A549 (cell line): ENCODE results near the gene MSANTD3. TPM values are rescaled to one million over a fixed set of nuclear protein-coding genes. Genes with fewer than 3 reads are reported as not detected.

Source experiments
- ATAC-seq, 2 experiments: fragments of 200-7000 bp in 1 of 2; fragments of >200 bp in 1 of 2; cut with Nextera tagmentation in 1 of 2; cut with Tn5 transposase in 1 of 2; 3 replicates each; pipeline versions ENCODE4 v1.8.0 to v1.9.1; 2018 to 2020; ENCODE audit warnings: mild to moderate bottlenecking in 1 of 2, moderate library complexity in 1 of 2
- CTCF ChIA-PET: fragments of 300-600 bp; sonication (Branson Sonifier 250); formaldehyde crosslinking; extraction: SDS; loops from one replicate; lab custom pipeline; 2021; ENCODE audit warnings: antibody characterized with exemption, inconsistent platforms; lab: Yijun Ruan, JAX
- POLR2A ChIA-PET: fragments of 350-600 bp; formaldehyde crosslinking; extraction: SDS; loops from one replicate; lab custom pipeline; 2021; ENCODE audit warnings: antibody characterized with exemption, inconsistent platforms; lab: Yijun Ruan, JAX
- DNase-seq, 2 experiments: peaks; one replicate each; pipeline versions ENCODE4 v3.0.0 to v3.0.0-alpha.2; 2011 to 2016; ENCODE audit warnings: low read depth in 1 of 2, low spot score in 1 of 2
- FAIRE-seq: peaks from 2 replicates; lab custom pipeline; 2011; peaks lifted over from hg19 to GRCh38; lab: Jason Lieb, UNC
- H3K27ac ChIP-seq, 2 experiments: fragments of >200 bp; sonication (Bioruptor Twin); formaldehyde crosslinking; 3 replicates each; pipeline ENCODE4 v1.5.1; 2016 to 2017
- H3K4me1 ChIP-seq: fragments of >200 bp; sonication (Bioruptor Twin); formaldehyde crosslinking; 3 replicates; pipeline ENCODE4 v1.6.1; 2016
- H3K4me2 ChIP-seq: fragments of >200 bp; sonication (Bioruptor Twin); formaldehyde crosslinking; 3 replicates; pipeline ENCODE4 v1.6.1; 2016
- H3K4me3 ChIP-seq: fragments of >200 bp; sonication (Bioruptor Twin); formaldehyde crosslinking; 3 replicates; pipeline ENCODE4 v1.5.1; 2016
- H3K9me3 ChIP-seq: fragments of >200 bp; sonication (Bioruptor Twin); formaldehyde crosslinking; 3 replicates; pipeline ENCODE4 v1.6.1; 2016
- BHLHE40 ChIP-seq: IDR thresholded peaks from 2 replicates; pipeline ENCODE4 v1.6.1; 2012; ENCODE audit warnings: low read depth, low read length, inconsistent platforms
- CBX8 ChIP-seq: fragments of 200-600 bp; sonication (generic); IDR thresholded peaks from 2 replicates; pipeline ENCODE4 v1.6.1; 2016
- CHD2 ChIP-seq: fragments of 150-350 bp; IDR thresholded peaks from 2 replicates; pipeline ENCODE4 v1.6.1; 2014; ENCODE audit warnings: low read length; ENCODE audit not compliant: partially characterized antibody
- E2F6 ChIP-seq: IDR thresholded peaks from 2 replicates; pipeline ENCODE4 v1.6.1; 2012; ENCODE audit warnings: low read depth, borderline replicate concordance
- EHF ChIP-seq: fragments of 250-450 bp; sonication (Bioruptor Pico); IDR thresholded peaks from 2 replicates; pipeline ENCODE4 v1.5.0; 2020; ENCODE audit warnings: mild to moderate bottlenecking
- EHMT2 ChIP-seq: fragments of 200-600 bp; sonication (generic); IDR thresholded peaks from 2 replicates; pipeline ENCODE4 v1.6.1; 2016; ENCODE audit warnings: antibody characterized with exemption, low read depth, mild to moderate bottlenecking, moderate library complexity
- ESRRA ChIP-seq: fragments of 150-350 bp; IDR thresholded peaks from 2 replicates; pipeline ENCODE4 v1.6.1; 2014; ENCODE audit warnings: mild to moderate bottlenecking, low read length, borderline replicate concordance
- FOSB ChIP-seq: fragments of 250-450 bp; sonication (Bioruptor Pico); IDR thresholded peaks from 2 replicates; pipeline ENCODE4 v1.5.0; 2020; ENCODE audit warnings: mild to moderate bottlenecking, moderate library complexity
- FOSL2 ChIP-seq, 2 experiments: fragments of 450-650 bp in 1 of 2; fragments of >200 bp in 1 of 2; sonication (Bioruptor Twin) in 1 of 2; formaldehyde crosslinking; IDR thresholded peaks; 2 replicates each; pipeline versions ENCODE4 v1.5.0 to v1.6.1; 2016 to 2020; ENCODE audit warnings: mild to moderate bottlenecking in 1 of 2, moderate library complexity in 1 of 2
- FOXS1 ChIP-seq: fragments of 250-450 bp; sonication (Bioruptor Pico); IDR thresholded peaks from 2 replicates; pipeline ENCODE4 v1.5.0; 2020; ENCODE audit warnings: mild to moderate bottlenecking, moderate library complexity
- HDAC2 ChIP-seq: fragments of 200-600 bp; sonication (generic); IDR thresholded peaks from 2 replicates; pipeline ENCODE4 v1.6.1; 2016
- HEYL ChIP-seq: fragments of 250-450 bp; sonication (Bioruptor Pico); IDR thresholded peaks from 2 replicates; pipeline ENCODE4 v1.8.0; 2021; ENCODE audit warnings: mild to moderate bottlenecking, moderate library complexity
- HOXA7 ChIP-seq: fragments of 250-450 bp; sonication (Bioruptor Pico); IDR thresholded peaks from 2 replicates; pipeline ENCODE4 v1.5.0; 2020; ENCODE audit warnings: mild to moderate bottlenecking, moderate library complexity
- JUN ChIP-seq, 2 experiments: fragments of >200 bp; sonication (Bioruptor Twin); formaldehyde crosslinking; IDR thresholded peaks; 2 replicates in 1 of 2; 3 replicates in 1 of 2; pipeline ENCODE4 v1.6.1; 2016 to 2017
- KDM1A ChIP-seq: fragments of 200-600 bp; sonication (generic); IDR thresholded peaks from 2 replicates; pipeline ENCODE4 v1.6.1; 2016; ENCODE audit warnings: low read depth, mild to moderate bottlenecking
- KDM5A ChIP-seq: fragments of 200-600 bp; sonication (generic); IDR thresholded peaks from 2 replicates; pipeline ENCODE4 v1.6.1; 2016; ENCODE audit warnings: antibody characterized with exemption, mild to moderate bottlenecking
- MAX ChIP-seq: IDR thresholded peaks from 2 replicates; pipeline ENCODE4 v1.6.1; 2012
- MAZ ChIP-seq: fragments of 150-350 bp; IDR thresholded peaks from 2 replicates; pipeline ENCODE4 v1.6.1; 2014; ENCODE audit warnings: antibody characterized with exemption, low read depth, low read length, borderline replicate concordance
- MYC ChIP-seq: IDR thresholded peaks from 2 replicates; pipeline ENCODE4 v1.6.1; 2012; ENCODE audit warnings: mild to moderate bottlenecking, inconsistent platforms, low read length, improper control_type of control experiment, borderline replicate concordance
- POLR2AphosphoS2 ChIP-seq: conservative IDR thresholded peaks from 2 replicates; pipeline ENCODE4 v1.6.1; 2012; ENCODE audit warnings: low read length, improper control_type of control experiment, inconsistent platforms
- RAD21 ChIP-seq, 2 experiments: fragments of >200 bp in 1 of 2; sonication (Bioruptor Twin) in 1 of 2; formaldehyde crosslinking in 1 of 2; IDR thresholded peaks in 1 of 2; conservative IDR thresholded peaks in 1 of 2; 2 replicates in 1 of 2; 3 replicates in 1 of 2; pipeline ENCODE4 v1.6.1; 2012 to 2018; ENCODE audit warnings: inconsistent platforms in 1 of 2
- RARB ChIP-seq: fragments of 250-450 bp; sonication (Bioruptor Pico); IDR thresholded peaks from 2 replicates; pipeline ENCODE4 v1.8.0; 2021; ENCODE audit warnings: mild to moderate bottlenecking, moderate library complexity
- REST ChIP-seq: fragments of 200-600 bp; sonication (generic); IDR thresholded peaks from 2 replicates; pipeline ENCODE4 v1.6.1; 2016; ENCODE audit warnings: antibody characterized with exemption, mild to moderate bottlenecking, moderate library complexity
- RFX5 ChIP-seq: fragments of 450-650 bp; IDR thresholded peaks from 2 replicates; pipeline ENCODE4 v1.7.1; 2014; ENCODE audit warnings: antibody characterized with exemption, mild to moderate bottlenecking, moderate library complexity
- RNF2 ChIP-seq: fragments of 200-600 bp; sonication (generic); IDR thresholded peaks from 2 replicates; pipeline ENCODE4 v1.6.1; 2016; ENCODE audit warnings: low read depth, mild to moderate bottlenecking, antibody characterized with exemption, moderate library complexity, borderline replicate concordance
- SMC3 ChIP-seq: fragments of >200 bp; sonication (Bioruptor Twin); formaldehyde crosslinking; IDR thresholded peaks from 3 replicates; pipeline ENCODE4 v1.6.1; 2018; ENCODE audit warnings: inconsistent platforms
- TFCP2L1 ChIP-seq: fragments of 250-450 bp; sonication (Bioruptor Pico); IDR thresholded peaks from 2 replicates; pipeline ENCODE4 v1.5.0; 2021; ENCODE audit warnings: mild to moderate bottlenecking
- TP53 ChIP-seq: fragments of 250-450 bp; sonication (Bioruptor Pico); IDR thresholded peaks from 2 replicates; pipeline ENCODE4 v1.5.0; 2021; ENCODE audit warnings: mild to moderate bottlenecking, moderate library complexity
- USF2 ChIP-seq: fragments of 450-650 bp; IDR thresholded peaks from 2 replicates; pipeline ENCODE4 v1.6.1; 2014; ENCODE audit warnings: antibody characterized with exemption
- ZFP36 ChIP-seq: fragments of 450-650 bp; IDR thresholded peaks from 2 replicates; pipeline ENCODE4 v1.6.1; 2014; ENCODE audit warnings: borderline replicate concordance; ENCODE audit not compliant: partially characterized antibody
- ZSCAN20 ChIP-seq: fragments of 250-450 bp; sonication (Bioruptor Pico); IDR thresholded peaks from 2 replicates; pipeline ENCODE4 v1.8.0; 2022; ENCODE audit warnings: mild to moderate bottlenecking, moderate library complexity
- WGBS: methylation state at CpG from one replicate; pipeline ENCODE4 v1.1.6; 2017; ENCODE audit errors: missing lambda C conversion rate; 5-methylcytosine and 5-hydroxymethylcytosine counted together
- polyA plus RNA-seq, 4 experiments: library from polyadenylated mRNA; depleted of rRNA in 3 of 4; stranded (reverse); fragments of >200 nt; fragmentation: RNase III in 1 of 4; extraction: RNeasy Plus Mini Kit Qiagen cat#74134 plus additional on column Dnase treatment in 1 of 4; gene quantifications; 2 replicates in 3 of 4; 3 replicates in 1 of 4; pipeline ENCODE4 v1.2.3, GENCODE V29; 2011 to 2017

The MSANTD3 gene
- polyA plus RNA-seq, 2 of the 4 experiments (the other 2 are of a cell fraction) = 43.5 to 66.7 TPM

GRCh38 chr9:100431886-100432285 is 4.9 kb downstream of the MSANTD3 start:
- FAIRE-seq = no peak
- POLR2A ChIA-PET = no interaction called here
- CTCF ChIA-PET = interaction anchor here (2.4 kb wide), 1 partner anchor 164 kb away, joined by 6 read pairs; no protein-coding TSS in a partner anchor
- no peak for DNase-seq
- H3K4me3 ChIP-seq = no peak overlapping the region
- TF ChIP-seq ESRRA (no peak), POLR2AphosphoS2 (no peak), RNF2 (no peak), FOSB (CRISPR knock-in tag) (no peak), JUN (IDR thresholded peaks at IDR 0.05) (no peak), RFX5 (no peak), HDAC2 (no peak), BHLHE40 (no peak), TFCP2L1 (CRISPR knock-in tag) (no peak), E2F6 (no peak), REST (no peak), SMC3 (no peak), CBX8 (no peak), ZFP36 (no peak), HOXA7 (CRISPR knock-in tag) (no peak), HEYL (CRISPR knock-in tag) (no peak), EHMT2 (no peak), ZSCAN20 (no peak)
- no peak overlapping the region for H3K27ac ChIP-seq
- ATAC-seq = no peak
- WGBS = 96% methylated on average over 5 of the region's 5 CpGs
- peaks cover 25% of the 10 kb centered on the region for H3K4me1 ChIP-seq
- no peak overlapping the region for H3K4me2 ChIP-seq
- H3K9me3 ChIP-seq = no peaks in the 10 kb centered on the region

GRCh38 chr9:100432736-100433135 is 5.8 kb downstream of the MSANTD3 start:
- Histone ChIP-seq H3K4me1 (peaks cover 25% of the 10 kb centered on the region), H3K4me2 (no peak overlapping the region), H3K4me3 (no peak overlapping the region), H3K9me3 (no peaks in the 10 kb centered on the region), H3K27ac (no peak overlapping the region)
- FAIRE-seq = no peak
- POLR2A ChIA-PET = no interaction called here
- WGBS = 90% methylated on average over 3 of the region's 3 CpGs
- TF ChIP-seq CHD2 = no peak
- no peak for TF ChIP-seq SMC3
- TF ChIP-seq ZFP36 = no peak
- TF ChIP-seq TP53 (CRISPR knock-in tag) = no peak
- no peak for TF ChIP-seq KDM5A
- no peak for TF ChIP-seq RFX5
- CTCF ChIA-PET = interaction anchor here (0.5 to 2.4 kb wide), 2 partner anchors 159 to 163 kb away, joined by 3 to 6 read pairs; no protein-coding TSS in a partner anchor
- ATAC-seq = no peak
- DNase-seq = no peak

GRCh38 chr9:100436571-100436970 is 9.6 kb downstream of the MSANTD3 start:
- FAIRE-seq (no peak), ATAC-seq (no peak)
- Histone ChIP-seq H3K4me2 (no peak overlapping the region), H3K9me3 (no peaks in the 10 kb centered on the region)
- CTCF ChIA-PET = interaction anchor here (0.8 to 3.5 kb wide), 8 partner anchors 8 to 114 kb away, joined by 3 to 15 read pairs (median 4); partner anchors contain the start of gene TEX10
- TF ChIP-seq KDM1A (no peak), FOSB (CRISPR knock-in tag) (no peak), TFCP2L1 (CRISPR knock-in tag) (no peak), USF2 (no peak), RAD21 (conservative IDR thresholded peaks at IDR 0.05 in 1 of 2, IDR thresholded peaks at IDR 0.05 in 1 of 2) (no peak), EHF (CRISPR knock-in tag) (no peak), SMC3 (no peak), MYC (no peak), MAZ (no peak), HDAC2 (no peak), FOSL2 (IDR thresholded peaks at IDR 0.05) (no peak), FOSL2 (CRISPR knock-in tag; IDR thresholded peaks at IDR 0.05) (no peak), ZFP36 (no peak), MAX (no peak), FOXS1 (CRISPR knock-in tag) (no peak), RARB (CRISPR knock-in tag) (no peak)
- TF ChIP-seq, all 56 proteins: peak for 0
- Histone ChIP-seq H3K27ac (no peak overlapping the region), H3K4me1 (0 out of 3 replicates have a peak, but pooled peaks cover 7% of the 10 kb centered on the region), H3K4me3 (no peak overlapping the region)
- POLR2A ChIA-PET = no interaction called here
- no peak for DNase-seq
- WGBS = 96% methylated on average over 7 of the region's 7 CpGs
